Motor neuron (in vitro differentiated cells): ENCODE measurements around the gene SNRNP27. TPM values are rescaled to one million over a fixed set of nuclear protein-coding genes. Genes with fewer than 3 reads are reported as not detected.
"Not testable (repeated sequence)": the region's sequence is repeated elsewhere in the genome, so short reads cannot be mapped to it uniquely, and the experiment has no call there.

Experiments used
- ATAC-seq, 8 experiments: fragments of 200-7000 bp; cut with Tn5 transposase; replicated peaks in 6 of 8; 2 replicates each; pipeline ENCODE4 v1.8.0; 2021; ENCODE audit warnings: mild to moderate bottlenecking in 8 of 8, moderate library complexity in 8 of 8
- H3K27ac ChIP-seq, 2 donors: fragments of 250-450 bp; sonication (Bioruptor Pico); 2 replicates each; pipeline ENCODE4 v1.9.0; 2021; ENCODE audit warnings: antibody characterized with exemption in 2 of 2, mild to moderate bottlenecking in 2 of 2, moderate library complexity in 1 of 2
- H3K4me1 ChIP-seq, 2 donors: fragments of 250-450 bp; sonication (Bioruptor Pico); replicated peaks in 1 of 2; 2 replicates each; pipeline ENCODE4 v1.6.1; 2021; ENCODE audit warnings: antibody characterized with exemption in 2 of 2, mild to moderate bottlenecking in 2 of 2, moderate library complexity in 1 of 2
- H3K4me3 ChIP-seq, 5 donors: fragments of 250-450 bp; sonication (Bioruptor Pico); 2 replicates each; pipeline ENCODE4 v1.9.0; 2021; ENCODE audit warnings: antibody characterized with exemption in 5 of 5, mild to moderate bottlenecking in 5 of 5, moderate library complexity in 4 of 5
- WGBS, 10 experiments: fragments of 450-650 bp; shearing (Covaris generic); methylation state at CpG; one replicate each; pipeline ENCODE4 v1.0.0; 2022; 5-methylcytosine and 5-hydroxymethylcytosine counted together
- in situ Hi-C, 9 experiments: fragments of 400-800 bp; cut with MboI; loops; one replicate each; pipeline ENCODE4 v1.15.0; 2021; ENCODE audit warnings: low sequenced_read_pairs in 9 of 9, low pct_unique_long_range_greater_than_20kb in 2 of 9; ENCODE audit not compliant: unreplicated experiment in 9 of 9
- total RNA-seq, 8 experiments: library from RNA; unstranded; fragments of 300-600 nt; gene quantifications; 2 replicates each; pipeline versions ENCODE4 v1.2.3 to v1.2.4, GENCODE V29; 2022

The SNRNP27 gene
- total RNA-seq, 8 experiments from 2014 or later: 56.6 to 90.0 (median 66.8) TPM

GRCh38 chr2:69943843-69944525 is 50.2 kb downstream of the SNRNP27 start:
- Histone ChIP-seq H3K27ac (no peak overlapping the region), H3K4me3 (no peak overlapping the region), H3K4me1 (peaks cover 5% of the 10 kb centered on the region in 2 donors)
- 50 to 100% (median 90%) methylated on average over 2 to 7 of the region's 9 CpGs; no CpG with 5 or more reads in 2 of the 10 experiments for WGBS, 10 experiments
- in situ Hi-C loops: loop anchor here in 2 of 9 experiments (25.0 kb wide), 1 partner anchor 118 kb away; no protein-coding TSS in a partner anchor
- no peak for ATAC-seq

GRCh38 chr2:69944756-69945155 is 51.0 kb downstream of the SNRNP27 start:
- Histone ChIP-seq H3K27ac (no peak overlapping the region), H3K4me1 (peaks cover 5% of the 10 kb centered on the region in 2 donors), H3K4me3 (no peak overlapping the region)
- in situ Hi-C loops: loop anchor here in 2 of 9 experiments (25.0 kb wide), 1 partner anchor 118 kb away; no protein-coding TSS in a partner anchor
- no peak for ATAC-seq
- WGBS, 10 experiments: 84 to 100% (median 94%) methylated on average over 3 to 5 of the region's 7 CpGs; no CpG with 5 or more reads in 6 of the 10 experiments

- 63 to 100% (median 88%) methylated on average over 1 to 7 of the region's 8 CpGs; no CpG with 5 or more reads in 4 of the 10 experiments for WGBS, 10 experiments
- H3K4me1 ChIP-seq: peaks cover 0 to 1% of the 10 kb centered on the region in 2 donors
- H3K4me3 ChIP-seq: no peak overlapping the region
- in situ Hi-C loops: loop anchor here in 2 of 9 experiments (25.0 kb wide), 1 partner anchor 117 kb away; no protein-coding TSS in a partner anchor
- ATAC-seq: no peak
- H3K27ac ChIP-seq: no peak overlapping the region
These were observed 51.7 kb downstream of the SNRNP27 start for GRCh38 chr2:69945441-69945840.

GRCh38 chr2:69945941-69946340 is 52.2 kb downstream of the SNRNP27 start:
- ATAC-seq: peak in 1 of 8 experiments; percentile 35
- 73 to 90% (median 81%) methylated on average over 1 to 5 of the region's 8 CpGs; no CpG with 5 or more reads in 5 of the 10 experiments for WGBS, 10 experiments
- no peak overlapping the region for H3K27ac ChIP-seq
- in situ Hi-C loops: loop anchor here in 2 of 9 experiments (25.0 kb wide), 1 partner anchor 116 kb away; no protein-coding TSS in a partner anchor
- no peak overlapping the region for H3K4me3 ChIP-seq
- no peaks in the 10 kb centered on the region for H3K4me1 ChIP-seq

- ATAC-seq: peak in 3 of 8 experiments; percentile 68 to 80 (median 68)
- no peak overlapping the region for H3K4me3 ChIP-seq
- in situ Hi-C loops: loop anchor here in 2 of 9 experiments (25.0 kb wide), 1 partner anchor 116 kb away; no protein-coding TSS in a partner anchor
- WGBS, 10 experiments: 0 to 89% (median 67%) methylated on average over 2 to 11 of the region's 13 CpGs; no CpG with 5 or more reads in 1 of the 10 experiments
- no peak overlapping the region for H3K27ac ChIP-seq
- H3K4me1 ChIP-seq: no peaks in the 10 kb centered on the region
These were observed 52.9 kb downstream of the SNRNP27 start for GRCh38 chr2:69946351-69947324.

- Histone ChIP-seq H3K27ac (no peak overlapping the region), H3K4me3 (no peak overlapping the region), H3K4me1 (no peaks in the 10 kb centered on the region)
- in situ Hi-C loops: loop anchor here in 2 of 9 experiments (25.0 kb wide), 1 partner anchor 115 kb away; no protein-coding TSS in a partner anchor
- 66 to 100% (median 95%) methylated on average over 1 to 4 of the region's 4 CpGs; no CpG with 5 or more reads in 1 of the 10 experiments for WGBS, 10 experiments
- ATAC-seq: no peak
These were observed 53.7 kb downstream of the SNRNP27 start for GRCh38 chr2:69947325-69947931.

GRCh38 chr2:69948032-69948962 is 54.5 kb downstream of the SNRNP27 start:
- in situ Hi-C loops: loop anchor here in 2 of 9 experiments (25.0 kb wide), 1 partner anchor 114 kb away; no protein-coding TSS in a partner anchor
- Histone ChIP-seq H3K4me1 (no peaks in the 10 kb centered on the region), H3K4me3 (no peak overlapping the region), H3K27ac (no peak overlapping the region)
- peak in 3 of 8 experiments; percentile 58 to 75 (median 64) for ATAC-seq
- 40 to 100% (median 76%) methylated on average over 2 to 16 of the region's 35 CpGs; no CpG with 5 or more reads in 1 of the 10 experiments for WGBS, 10 experiments

GRCh38 chr2:69948963-69949645 is 55.3 kb downstream of the SNRNP27 start:
- no peak overlapping the region for H3K27ac ChIP-seq
- in situ Hi-C loops: loop anchor here in 2 of 9 experiments (25.0 kb wide), 1 partner anchor 113 kb away; no protein-coding TSS in a partner anchor
- WGBS, 10 experiments: 63 to 100% (median 89%) methylated on average over 1 to 15 of the region's 21 CpGs; no CpG with 5 or more reads in 1 of the 10 experiments
- no peaks in the 10 kb centered on the region for H3K4me1 ChIP-seq
- no peak overlapping the region for H3K4me3 ChIP-seq
- no peak for ATAC-seq

- Histone ChIP-seq H3K27ac (no peak overlapping the region), H3K4me1 (no peaks in the 10 kb centered on the region), H3K4me3 (no peak overlapping the region)
- in situ Hi-C loops: no loop called here
- no peak for ATAC-seq
- 20 to 100% (median 80%) methylated on average over 1 to 5 of the region's 5 CpGs; no CpG with 5 or more reads in 3 of the 10 experiments for WGBS, 10 experiments
These were observed 56.5 kb downstream of the SNRNP27 start for GRCh38 chr2:69950241-69950640.

GRCh38 chr2:69950671-69951070 is 56.9 kb downstream of the SNRNP27 start:
- H3K27ac ChIP-seq, in situ Hi-C loops, ATAC-seq, H3K4me1 ChIP-seq, H3K4me3 ChIP-seq: not testable (repeated sequence)
- 76 to 100% (median 100%) methylated on average over 1 to 3 of the region's 3 CpGs for WGBS, 10 experiments
